Measurements from ENCODE around the gene AGMAT.

- TF ChIP-seq, protein P1, sequence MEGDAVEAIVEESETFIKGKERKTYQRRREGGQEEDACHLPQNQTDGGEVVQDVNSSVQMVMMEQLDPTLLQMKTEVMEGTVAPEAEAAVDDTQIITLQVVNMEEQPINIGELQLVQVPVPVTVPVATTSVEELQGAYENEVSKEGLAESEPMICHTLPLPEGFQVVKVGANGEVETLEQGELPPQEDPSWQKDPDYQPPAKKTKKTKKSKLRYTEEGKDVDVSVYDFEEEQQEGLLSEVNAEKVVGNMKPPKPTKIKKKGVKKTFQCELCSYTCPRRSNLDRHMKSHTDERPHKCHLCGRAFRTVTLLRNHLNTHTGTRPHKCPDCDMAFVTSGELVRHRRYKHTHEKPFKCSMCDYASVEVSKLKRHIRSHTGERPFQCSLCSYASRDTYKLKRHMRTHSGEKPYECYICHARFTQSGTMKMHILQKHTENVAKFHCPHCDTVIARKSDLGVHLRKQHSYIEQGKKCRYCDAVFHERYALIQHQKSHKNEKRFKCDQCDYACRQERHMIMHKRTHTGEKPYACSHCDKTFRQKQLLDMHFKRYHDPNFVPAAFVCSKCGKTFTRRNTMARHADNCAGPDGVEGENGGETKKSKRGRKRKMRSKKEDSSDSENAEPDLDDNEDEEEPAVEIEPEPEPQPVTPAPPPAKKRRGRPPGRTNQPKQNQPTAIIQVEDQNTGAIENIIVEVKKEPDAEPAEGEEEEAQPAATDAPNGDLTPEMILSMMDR (IDR thresholded peaks at IDR 0.05): no peak
- no peak for TF ChIP-seq POLR2A (IDR thresholded peaks at IDR 0.05)
Observed at GRCh38 chr1:15595809-15596617, 11.2 kb upstream of the AGMAT start.

Data from tibial nerve (tissue), 3 donors.